DMS114 treated with DMSO at 0.1 percent for 48 hours (cell line): ENCODE results near the gene N4BP2L2.

Experiments used
- DNase-seq: peaks from one replicate; lab custom pipeline; 2025; ENCODE audit not compliant: unreplicated experiment; lab: John Stamatoyannopoulos, UW

N4BP2L2 gene

DNA sequence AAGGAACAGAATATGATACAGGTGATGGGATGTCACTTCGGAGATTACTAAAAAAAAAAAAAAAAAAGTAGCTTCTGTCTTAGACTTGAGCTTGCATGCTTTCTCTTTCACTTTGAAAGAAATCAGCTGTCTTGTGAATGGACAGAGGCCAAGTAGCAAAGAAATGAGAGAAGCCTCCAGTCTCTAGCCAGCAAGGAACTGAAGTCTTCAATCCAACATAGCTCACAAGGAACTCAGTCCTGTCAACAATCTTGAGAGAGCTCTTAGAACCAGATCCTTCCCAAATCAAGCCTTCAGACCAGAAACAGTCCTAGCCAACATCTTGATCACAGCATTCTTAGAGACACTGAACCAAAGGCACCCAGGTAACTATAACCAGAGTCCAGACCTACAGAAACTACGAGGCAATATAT lies 7.7 kb downstream of the N4BP2L2 start:
- DNase-seq, result no peak

DNA sequence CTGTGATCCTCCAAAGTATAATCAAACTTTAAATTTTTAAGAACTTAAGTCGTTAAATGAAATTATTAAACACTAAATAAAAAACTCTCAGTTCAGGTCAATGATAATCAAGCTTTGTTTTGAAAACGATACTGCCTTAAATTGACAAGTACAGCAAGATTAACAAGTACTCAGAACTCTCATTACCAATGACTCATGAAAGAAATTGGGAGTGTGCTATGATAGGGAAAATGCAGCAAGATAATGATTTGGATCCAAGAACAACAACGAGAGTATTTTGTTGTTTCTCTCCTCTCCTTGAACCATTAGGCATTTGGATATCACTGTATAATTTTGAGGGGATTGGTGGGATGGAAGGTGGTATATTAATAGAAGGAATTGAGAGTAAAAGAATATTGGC lies 10.2 kb downstream of the N4BP2L2 start:
- DNase-seq, result no peak

DNA sequence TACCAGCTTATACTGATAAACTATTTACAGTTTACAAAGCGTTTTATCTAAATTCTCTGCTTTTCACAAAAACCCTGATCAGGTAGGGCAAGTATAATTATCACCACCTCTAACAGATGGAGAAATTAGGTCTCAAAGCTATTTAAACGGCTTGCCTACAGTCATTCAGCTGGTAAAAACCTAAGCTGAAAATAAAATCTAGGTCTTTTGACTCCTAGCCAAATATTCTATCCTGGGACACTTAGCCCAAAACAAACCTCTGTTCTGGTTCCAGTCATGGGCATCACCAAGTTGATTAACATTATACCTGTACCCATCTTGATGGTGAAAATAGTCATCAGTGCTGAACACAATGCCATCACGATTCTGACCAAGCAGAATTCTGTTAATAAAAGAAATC lies 11.4 kb downstream of the N4BP2L2 start:
- DNase-seq, result no peak

DNA sequence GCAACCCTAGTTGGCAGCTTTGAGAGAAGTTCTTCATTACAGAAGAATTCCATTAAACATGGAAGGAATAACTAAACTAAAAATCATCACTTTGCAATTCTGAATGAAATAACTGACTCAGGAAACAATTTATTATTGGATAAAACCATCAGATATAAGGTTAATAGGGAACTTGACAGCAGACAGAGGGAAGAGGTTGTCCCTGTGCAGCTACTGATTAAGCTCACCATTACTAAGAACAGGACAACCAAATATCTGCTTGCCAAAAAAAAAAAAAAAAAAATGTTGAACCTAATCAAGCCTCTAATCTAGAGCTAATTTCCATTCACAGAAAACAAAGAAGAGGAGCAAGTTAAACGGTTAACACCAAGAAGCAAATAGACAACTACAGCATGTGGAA lies 12.8 kb downstream of the N4BP2L2 start:
- DNase-seq, result no peak

DNA sequence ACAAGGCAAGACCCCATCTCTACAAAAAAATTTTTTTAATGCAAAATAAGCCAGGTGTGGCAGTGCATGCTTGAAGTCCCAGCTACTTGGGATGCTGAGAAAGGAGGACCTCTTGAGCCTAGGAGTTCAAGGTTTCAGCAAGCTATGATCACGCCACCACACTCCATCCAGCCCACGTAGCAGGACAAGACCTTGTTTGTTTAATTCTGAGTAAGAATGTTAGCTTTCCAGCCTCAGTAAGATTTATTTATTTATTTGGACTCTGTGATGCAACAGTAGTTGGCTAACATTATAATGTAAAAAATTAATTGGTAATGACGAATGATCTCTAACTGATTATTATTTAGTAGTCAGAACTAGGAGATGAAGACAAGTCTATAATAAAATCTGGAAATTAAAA lies 23.3 kb downstream of the N4BP2L2 start:
- no peak for DNase-seq

DNA sequence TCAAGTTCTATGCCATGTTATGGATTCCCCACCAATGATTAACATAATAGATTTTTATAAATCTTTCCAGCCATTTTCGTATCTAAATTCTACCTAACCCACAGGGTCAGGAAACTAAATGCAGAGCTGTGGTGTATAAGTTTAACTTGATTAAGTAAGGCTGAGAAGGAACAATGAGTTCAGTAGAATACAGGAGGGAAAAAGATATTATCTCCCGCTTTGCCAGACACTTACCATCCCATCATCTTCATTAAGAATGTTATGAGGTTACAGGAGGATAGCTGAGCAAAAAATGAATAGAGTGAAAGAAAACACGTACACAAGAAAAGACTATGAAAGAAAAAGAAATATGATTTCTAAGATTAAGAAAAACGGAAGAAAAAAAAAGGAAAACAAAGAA lies 27.1 kb downstream of the N4BP2L2 start:
- DNase-seq, result no peak

DNA sequence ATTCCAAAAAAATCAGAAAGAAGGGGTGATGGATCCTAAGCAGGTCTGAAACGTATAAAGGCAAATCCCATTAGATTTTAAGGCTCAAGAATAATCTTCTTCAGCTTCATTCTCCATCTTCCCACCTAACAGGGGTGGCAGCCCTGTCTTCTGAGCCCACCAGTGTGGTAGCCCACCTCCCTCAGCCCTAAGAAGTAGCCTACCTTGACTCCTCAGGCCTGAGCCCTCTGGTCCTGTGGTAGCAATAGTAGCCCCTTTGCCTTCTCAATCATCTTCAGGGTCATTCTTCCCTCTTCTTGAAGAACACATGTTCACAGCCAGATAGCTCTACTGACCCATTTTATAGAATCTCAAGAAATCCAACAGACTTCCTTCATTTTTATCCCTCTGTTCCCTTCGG lies 33.7 kb downstream of the N4BP2L2 start:
- no peak for DNase-seq

DNA sequence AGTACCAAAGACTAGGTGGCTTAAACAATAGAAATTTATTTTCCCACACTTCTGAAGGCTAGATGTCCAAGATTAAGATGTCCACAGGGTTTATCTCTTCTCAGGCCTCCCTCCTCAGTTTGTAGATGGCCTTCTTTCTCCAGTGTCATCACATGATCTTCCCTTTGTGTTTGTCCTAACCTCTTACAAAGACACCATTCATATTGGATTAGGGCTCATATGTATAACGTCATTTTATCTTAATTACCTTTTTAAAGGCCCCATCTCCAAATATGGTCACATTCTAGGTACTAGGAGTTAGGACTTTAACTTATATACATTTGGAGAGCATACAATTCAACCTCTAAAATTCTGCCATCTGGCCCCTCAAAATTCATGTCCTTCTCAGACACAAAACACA lies 34.3 kb downstream of the N4BP2L2 start:
- no peak for DNase-seq

DNA sequence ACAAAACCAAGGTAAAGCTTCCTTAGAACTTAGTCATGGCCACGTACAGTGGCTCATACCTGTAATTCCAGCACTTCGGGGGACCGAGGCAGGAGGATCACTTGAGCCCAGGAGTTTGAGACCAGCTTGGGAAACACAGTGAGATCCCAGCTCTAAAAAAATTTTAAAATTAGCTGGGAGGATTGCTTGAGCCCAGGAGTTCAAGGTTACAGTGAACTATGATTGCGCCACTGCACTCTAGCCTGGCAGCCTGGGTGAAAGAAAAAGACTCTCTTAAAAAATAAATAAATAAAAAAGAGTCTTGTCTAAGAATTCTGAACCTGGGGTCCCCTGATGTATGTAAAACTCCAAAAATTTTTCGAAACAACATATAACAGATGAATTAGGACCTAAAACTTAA lies 34.9 kb downstream of the N4BP2L2 start:
- DNase-seq, result no peak

DNA sequence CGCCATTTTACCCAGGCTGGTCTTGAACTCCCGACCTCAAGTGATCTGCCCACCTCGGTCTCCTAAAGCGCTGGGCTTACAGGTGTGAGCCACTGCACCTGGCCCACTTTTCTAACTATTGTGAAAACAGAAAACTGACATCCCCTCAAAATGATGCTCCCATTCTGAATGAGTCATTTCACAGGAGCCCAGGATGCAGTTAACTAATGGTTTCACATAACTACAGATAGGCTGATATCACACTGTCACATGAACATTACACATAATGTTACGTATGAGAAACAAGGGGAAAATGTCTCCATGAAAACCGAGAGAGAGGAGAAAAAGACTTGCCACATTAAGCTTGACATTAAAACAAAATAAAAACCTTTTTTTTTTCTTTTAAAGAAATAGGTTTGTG lies 37.5 kb downstream of the N4BP2L2 start:
- DNase-seq, result no peak

DNA sequence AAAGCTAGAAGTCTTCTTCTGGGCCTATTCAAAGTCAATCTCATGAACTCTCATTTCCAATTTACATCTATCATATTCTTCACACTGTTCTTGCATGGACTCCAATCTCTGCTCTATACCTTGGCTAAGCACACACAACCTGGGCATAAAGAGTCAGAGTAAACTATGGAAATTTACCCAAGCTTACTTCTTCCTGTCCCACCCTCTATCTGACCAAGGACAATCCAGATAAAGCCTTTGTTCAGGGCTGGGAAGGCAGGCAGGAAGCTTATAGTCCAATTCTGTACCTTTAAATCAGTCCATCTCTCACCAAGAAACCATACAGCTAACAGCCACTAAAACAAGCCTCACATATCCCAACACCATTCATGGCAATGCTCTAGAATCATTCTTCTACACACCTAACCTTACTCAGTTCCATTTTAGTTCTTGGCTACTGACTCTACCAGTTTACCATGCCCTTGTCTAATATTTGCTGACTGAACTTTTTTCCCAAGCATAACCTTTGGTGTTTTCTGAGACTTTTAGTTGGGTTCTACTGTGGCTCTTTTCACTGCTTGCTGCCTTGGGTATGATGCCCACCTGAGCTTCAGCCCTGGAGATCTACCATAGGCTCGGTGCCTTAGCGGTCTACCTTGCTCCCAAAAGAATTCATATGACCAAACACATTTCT lies 38.9 kb downstream of the N4BP2L2 start:
- no peak for DNase-seq

DNA sequence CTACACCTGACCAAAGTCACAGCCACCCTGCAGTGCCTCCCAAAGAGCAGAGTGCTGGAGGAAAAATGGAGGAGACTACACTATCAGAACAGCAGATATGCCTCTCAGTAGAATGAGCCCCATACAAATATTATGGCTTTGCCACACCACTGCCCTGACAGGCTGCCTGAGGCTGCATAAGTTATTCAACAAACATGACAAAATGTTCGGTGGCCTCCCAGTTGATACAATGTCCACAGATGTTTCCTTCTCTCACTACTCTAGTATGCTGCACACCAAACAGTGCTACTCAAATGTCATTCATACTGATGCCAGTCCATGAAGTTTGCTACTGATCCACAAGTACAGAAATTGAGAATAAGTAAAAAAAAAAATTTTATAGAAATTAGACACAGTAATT lies 41.0 kb downstream of the N4BP2L2 start:
- no peak for DNase-seq

DNA sequence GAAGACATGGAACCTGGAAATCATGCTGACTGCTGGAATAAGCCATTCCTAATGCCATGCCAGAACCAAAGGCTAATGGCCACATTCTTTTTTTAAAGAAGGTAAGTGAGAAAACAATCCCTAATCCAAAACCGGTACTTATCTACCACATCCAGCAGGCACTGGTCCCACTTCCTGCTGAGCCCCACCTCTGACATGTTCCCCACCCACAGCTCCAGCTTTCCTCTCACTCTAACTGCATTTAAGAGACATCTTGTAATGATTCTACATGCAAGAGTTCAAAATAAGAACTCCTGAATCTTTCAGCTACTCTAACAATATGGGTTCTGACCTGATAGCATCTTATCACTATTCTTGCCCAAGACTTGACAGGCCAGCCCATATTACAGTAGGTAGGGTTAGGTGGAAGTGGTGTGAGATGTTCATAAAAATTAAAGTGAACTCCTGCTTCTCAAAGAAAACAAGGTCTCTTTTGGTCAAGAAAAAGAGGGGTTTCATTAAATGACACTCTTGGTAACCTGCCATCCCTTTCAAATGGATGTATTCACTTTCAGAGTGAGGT lies 41.9 kb downstream of the N4BP2L2 start:
- no peak for DNase-seq

DNA sequence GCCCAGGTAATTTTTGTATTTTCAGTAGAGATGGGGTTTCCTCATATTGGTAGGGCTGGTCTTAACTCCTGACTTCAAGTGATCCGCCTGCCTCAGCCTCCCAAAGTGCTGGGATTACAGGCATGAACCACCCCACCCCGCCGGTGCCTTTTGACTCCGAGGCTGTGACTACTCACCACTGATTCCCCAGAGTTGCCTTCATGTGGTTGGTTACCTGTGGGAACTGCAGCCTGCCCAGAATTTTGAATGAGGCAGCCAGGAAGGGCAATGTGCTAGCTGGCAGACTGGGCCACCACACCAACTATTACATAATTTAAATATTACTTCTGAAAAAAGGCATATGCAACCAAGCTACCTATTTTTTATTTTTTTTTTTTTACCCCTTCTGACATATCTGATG lies 42.8 kb downstream of the N4BP2L2 start:
- no peak for DNase-seq

DNA sequence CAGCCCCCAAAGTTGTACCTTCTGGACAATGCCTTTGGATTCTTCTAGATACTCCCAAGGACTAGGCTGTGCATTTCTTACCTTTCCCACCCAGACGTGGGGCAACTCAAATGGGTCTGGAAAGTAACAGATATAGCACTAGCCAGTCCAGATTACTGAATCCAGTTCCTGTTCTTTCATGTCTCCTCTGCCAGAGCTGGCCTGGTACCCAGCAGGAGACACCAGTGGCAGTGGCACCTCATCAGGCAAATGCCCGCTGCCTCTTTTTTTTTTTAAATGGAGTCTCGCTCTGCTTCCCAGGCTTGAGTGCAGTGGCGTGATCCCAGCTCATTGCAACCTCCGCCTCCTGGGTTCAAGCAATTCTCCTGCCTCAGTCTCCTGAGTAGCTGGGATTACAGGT lies 43.2 kb downstream of the N4BP2L2 start:
- no peak for DNase-seq

DNA sequence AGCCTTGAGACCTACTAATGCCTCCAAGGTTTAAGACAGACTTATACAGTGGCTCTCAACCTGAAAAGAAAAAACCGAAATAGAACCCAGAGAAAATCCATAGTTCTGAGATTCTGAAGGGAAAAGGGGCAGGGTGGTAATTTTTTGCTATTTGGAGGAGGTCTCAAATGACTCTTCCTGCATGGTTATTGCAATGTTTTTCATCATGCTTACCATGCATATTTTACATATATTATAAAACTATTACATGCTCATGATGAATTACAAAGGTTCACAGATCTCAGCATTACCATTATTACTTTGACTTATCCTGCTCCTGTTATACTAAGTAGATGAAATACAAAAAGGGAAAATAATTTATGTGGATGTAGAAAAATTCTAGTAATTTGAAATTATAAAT lies 47.6 kb downstream of the N4BP2L2 start:
- DNase-seq, result no peak

DNA sequence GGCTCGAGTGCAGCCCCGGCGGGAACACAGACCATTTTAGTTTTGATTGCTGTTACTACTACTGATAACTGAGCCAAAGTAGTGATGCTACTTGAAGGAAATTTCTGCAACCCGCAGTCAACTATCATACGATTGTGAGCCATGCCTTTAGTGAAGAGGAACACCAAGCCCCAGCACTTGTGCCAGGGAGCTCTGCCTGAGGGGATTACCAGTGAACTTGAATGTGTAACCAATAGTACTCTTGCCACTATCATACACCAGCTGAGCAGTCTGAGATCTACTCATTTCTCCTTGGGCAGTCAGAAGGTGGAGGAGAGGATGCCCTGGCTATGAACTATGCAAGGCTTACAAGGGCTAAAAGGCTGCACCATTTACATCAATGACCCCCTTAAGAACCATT lies 61.7 kb downstream of the N4BP2L2 start:
- no peak for DNase-seq

DNA sequence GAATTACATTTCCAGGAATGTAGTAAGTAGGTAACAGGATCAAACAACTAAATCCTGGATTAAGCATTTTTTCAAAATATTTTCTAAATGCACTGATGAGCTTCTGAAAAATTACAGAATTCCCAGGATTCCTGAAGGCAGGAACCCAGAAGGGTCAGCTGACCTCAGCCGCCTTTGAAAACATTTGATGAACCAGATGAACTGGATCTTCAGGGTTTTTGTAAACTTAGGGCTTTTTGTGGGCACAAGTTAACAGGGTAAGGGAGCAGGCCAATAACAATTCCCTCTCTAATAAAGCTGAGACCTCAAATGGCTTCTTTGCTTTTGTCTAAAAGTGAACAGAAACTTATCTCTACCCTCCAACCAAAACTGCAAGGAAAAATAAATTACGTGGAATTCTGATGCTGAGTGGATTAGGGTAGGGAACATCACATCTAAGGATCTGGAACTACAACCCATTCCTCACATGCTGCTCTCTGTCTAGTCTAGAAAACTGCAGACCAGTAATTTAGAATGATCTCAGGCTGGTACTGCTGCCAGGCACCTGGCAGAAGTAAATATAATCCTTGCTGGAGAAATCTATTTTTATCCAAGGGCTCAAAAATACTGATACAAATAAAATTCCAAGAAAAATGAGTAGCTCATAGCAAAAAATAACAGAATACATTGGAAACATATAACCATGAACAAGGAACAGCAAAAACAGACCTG lies 62.4 kb downstream of the N4BP2L2 start:
- DNase-seq, result no peak

DNA sequence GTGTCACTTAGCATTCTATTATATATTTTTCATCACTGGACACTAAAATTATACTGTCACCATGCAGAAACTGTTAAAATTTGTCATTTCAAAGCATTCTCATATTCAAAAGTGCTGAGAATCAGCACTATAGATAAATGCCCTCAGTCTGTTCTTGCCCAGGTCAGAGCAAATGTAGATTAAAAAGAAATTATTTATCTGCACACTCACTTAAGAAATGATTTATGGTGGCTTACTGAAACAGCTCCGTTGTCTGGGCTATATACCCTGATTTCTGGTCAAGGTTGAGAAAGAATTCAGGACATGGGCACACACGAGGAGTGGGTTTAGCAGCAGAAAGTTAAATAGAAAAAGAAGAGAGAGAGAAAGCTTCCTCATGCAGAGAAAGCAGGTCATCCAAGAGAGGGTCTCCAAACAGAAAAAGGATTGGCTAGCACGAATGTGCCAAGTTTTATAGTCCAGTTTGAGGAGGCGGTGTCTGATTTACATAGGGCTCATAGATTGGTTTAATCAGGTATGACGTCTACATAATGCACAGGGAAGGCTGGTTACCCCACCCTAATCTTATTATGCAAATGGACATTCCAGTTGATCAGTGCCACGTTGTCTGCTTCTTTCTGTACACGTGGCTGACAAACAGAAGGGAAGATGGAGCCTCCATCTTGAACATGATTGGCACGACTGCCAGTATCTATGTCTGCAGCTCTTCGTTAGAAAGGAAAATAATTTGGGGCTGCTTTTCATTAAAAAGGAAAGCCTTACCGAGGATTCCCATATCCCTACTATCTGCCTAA lies 63.4 kb downstream of the N4BP2L2 start:
- no peak for DNase-seq

DNA sequence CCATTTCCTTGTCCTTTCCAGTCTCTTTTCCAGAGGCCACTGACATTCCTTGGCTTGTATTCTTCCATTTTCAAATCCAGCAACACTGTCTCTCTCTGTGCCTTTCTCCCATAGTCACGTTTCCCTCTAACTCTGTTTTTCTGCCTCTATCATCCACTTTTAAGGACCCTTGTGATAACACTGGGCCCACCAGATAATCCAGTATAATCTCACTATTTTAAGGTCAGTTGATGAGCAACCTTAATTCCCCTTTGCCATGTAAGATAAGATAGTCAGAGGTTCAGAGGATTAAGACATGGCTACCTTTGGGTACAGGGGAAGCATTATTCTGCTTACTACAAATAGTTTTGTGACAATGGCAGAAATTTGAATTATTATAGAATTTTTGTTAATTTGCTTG lies 64.9 kb downstream of the N4BP2L2 start:
- DNase-seq, result no peak

DNA sequence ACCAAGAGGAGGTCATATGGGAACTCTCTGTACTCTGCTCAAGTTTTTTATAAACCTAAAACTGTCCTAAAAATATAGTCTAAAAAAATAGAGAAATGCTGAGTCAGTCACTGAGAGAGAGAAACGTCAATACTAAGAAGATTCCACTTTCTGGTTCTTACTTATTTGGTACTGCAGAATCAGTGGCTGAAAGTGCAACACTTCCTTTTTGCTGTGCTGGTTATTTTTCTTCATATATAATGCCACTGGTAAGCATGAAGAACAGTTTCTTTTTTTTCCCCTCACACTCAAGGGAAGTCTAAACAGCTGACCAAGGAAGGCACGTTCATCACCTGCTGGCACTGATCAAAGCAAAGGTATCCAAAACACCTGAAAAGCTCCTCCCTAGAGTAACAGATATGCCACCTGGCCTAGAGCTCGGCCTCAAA lies 66.4 kb downstream of the N4BP2L2 start:
- no peak for DNase-seq
